GM21737 (cell line): ENCODE results near the gene NELFB.

Experiments used
- ATAC-seq: cut with Tn5 transposase; IDR thresholded peaks from one replicate; pipeline ENCODE4 v1.9.1; 2021; ENCODE audit warnings: mild to moderate bottlenecking, moderate library complexity; ENCODE audit not compliant: unreplicated experiment

NELFB gene

DNA sequence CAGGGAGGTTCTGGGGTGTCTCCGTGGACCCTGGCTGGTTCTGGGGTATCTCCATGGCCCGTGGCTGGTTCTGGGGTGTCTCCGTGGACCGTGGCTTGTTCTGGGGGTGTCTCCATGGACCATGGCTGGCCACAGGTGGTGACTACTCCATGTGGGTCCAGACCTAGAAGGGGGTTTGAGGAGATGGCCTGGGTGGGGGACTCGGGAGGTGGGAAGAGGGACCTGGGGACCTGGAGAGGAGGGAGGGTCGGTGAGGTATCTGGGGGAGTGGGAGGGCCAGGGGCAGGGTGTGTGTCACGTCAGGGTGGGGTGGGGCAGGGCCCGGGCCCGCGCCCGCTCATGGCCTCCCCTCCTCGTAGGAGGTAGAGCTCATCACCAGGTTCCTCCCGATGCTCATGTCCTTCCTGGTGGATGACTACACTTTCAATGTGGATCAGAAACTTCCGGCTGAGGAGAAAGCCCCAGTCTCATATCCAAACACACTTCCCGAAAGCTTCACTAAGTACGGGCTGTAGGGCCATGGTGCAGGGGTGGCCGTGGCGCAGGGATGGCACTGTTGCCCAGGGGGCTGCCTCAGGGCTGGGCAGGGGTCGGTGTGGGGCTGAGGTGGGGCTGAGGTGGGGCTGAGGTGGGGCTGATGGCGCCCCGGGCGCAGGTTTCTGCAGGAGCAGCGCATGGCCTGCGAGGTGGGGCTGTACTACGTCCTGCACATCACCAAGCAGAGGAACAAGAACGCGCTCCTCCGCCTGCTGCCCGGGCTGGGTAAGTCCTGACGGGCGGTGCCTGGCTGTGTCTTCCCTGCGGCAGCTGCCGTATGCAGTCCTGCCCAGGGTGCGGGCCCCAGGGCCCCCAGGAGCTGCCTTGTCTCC is 11.7 kb downstream of the NELFB start:
- ATAC-seq: no peak

DNA sequence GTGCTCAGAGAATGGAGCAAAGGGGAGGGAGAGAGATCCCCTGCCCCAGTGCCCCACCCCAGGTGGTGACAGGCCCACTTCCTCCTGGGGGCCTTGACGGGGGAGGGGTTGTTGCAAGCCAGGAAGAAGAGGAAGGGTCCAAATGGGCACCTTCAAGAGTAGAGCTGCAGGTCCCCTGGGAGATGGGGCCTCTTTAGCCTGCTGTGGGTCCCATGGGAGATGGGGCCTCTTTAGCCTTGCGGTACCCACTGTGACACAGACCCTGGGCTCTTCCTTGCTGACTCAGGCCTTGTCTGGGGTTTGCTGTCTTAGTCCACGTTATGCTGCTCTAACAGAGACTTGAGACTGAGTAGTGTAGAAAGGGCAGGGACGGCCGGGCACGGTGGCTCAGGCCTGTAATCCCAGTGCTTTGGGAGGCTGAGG is 12.8 kb downstream of the NELFB start:
- no peak for ATAC-seq

DNA sequence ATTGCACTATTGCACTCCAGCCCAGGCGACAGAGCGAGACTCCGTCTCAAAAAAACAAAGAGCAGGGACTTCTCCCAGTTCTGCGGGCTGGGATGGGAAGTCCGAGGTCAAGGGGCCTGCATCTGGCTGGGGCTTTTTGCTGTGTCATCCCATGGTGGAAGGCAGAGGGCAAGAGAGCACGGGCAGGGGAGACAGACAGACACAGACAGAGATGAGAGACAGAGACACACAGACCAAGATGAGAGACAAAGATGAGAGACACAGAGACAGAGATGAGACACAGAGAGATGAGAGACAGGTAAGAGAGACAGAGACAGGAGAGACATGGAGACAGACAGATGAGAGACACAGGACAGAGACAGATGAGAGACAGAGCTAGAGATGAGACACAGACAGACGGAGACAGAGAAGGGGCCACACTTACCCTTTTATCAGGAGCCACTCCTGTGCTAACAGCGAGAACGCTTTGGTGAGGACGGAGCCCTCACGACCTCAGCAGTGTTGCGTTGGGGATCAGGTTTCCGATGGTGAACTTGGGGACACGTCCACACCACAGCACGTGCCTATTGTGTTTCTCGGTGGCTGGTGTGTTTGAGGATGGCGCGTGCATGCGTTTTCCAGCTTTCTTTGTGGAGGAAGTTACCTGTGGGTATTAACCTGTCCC is 13.5 kb downstream of the NELFB start:
- no peak for ATAC-seq

DNA sequence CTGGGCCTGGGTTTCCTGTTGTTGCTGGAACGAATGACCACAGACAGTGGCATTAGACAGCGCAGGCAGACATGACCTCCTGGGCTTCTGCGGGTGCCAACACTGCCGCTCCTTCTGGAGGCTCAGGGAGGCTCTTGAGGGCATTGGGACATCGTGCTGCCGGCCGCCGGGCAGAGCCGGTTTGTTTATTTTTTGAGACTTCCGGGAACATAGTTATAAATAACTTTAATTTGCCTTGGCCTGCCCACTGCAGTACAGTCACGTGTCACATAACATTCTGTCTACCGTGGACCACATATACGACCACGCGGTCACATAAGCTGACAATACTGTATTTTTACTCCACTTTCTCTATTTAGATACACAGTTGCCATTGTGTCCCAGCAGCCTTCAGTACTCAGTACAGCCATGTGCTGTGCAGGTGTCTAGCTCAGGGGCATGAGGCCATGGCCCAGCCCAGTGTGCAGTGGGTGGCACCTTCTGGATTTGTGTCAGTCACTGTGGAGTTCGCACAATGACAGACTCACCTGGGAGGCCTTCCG is 14.2 kb downstream of the NELFB start:
- ATAC-seq: no peak

DNA sequence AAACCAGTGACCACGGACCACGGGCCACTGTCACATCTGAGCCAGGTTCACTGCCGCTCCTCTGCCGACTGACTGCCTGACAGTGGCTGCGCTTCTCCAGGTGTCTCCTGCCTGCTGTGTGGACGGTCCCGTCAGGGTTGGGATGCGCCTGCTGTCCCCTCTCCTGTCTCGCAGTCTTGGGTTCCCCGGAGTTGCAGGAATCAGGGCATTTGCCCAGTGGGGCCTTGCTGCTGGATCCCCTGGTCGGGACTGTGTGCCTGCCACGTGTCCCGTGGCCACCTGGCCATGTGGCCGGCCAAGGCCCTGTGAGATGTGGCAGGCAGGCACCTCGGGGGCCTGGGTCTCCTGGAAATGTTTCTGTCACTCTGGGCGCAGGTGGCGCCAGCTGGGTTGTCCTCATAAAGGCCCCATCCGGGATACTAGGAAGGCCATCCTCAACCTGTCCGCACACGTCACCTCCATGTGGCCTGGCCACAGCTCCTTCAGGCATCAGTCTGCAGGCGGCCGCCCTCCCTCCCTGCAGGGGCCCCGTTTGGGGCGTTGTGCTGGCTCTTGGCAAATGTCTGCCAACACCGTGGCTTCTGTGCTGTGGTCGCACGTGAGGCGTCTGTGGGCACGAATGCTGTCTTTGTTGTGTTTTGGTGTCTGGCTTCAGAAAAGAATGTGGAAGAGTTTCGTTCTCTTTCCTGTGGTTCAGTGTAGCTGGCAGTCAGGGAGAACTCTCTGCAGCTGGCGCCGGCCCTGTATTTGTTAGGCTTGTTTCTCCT is 16.0 kb downstream of the NELFB start:
- no peak for ATAC-seq

DNA sequence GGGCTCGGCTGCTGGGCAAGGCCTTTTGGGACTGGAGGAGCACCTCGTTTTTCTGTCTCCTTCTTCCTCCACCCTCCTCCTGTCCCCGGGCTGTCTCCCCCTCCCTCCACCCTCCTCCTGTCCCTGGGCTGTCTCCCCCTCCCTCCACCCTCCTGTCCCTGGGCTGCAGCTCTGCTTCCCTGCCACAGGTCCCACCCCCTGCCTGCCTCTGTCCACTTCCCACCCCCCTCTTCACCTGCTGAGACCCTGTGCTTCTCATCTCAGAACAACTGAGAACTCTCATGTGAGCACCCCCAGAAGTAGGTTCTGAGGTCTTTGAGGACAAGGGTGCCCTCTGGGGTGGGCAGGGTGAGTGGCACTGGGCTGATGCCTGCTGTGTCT is 16.6 kb downstream of the NELFB start:
- no peak for ATAC-seq

DNA sequence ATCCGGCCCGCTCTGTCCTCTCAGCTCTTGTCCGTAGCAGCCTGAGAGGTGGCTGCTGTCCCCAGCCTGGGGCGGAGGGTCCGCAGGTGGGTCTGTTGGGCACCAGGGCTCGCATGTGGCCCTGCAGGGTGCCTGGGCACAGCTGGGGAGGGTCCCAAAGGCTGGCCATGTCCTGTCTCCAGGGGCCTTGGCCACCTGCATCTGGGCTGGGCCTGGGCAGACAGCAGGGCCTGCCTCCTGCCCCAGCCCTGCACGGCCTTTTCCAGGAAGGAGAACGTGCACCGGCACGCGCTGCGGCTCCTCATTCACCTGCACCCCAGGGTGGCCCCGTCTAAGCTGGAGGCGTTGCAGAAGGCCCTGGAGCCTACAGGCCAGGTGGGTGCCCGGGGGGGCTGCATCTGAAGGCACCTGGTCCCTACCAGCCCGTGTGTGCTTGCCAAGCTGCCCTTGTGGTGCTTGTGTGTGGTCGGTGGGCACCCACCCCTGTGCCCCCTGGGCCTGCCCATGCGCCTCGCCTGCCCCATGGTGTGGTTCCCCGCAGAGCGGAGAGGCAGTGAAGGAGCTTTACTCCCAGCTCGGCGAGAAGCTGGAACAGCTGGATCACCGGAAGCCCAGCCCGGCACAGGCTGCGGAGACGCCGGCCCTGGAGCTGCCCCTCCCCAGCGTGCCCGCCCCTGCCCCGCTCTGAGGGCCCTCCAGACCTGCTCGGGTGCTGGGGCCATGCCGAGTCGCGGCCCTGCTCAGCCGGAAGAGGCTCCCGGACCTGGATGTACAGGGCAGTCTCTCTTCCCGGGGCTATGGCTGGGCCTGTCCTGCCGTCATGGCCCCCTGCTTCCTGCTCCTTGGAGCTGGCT is 17.3 kb downstream of the NELFB start:
- no peak for ATAC-seq

DNA sequence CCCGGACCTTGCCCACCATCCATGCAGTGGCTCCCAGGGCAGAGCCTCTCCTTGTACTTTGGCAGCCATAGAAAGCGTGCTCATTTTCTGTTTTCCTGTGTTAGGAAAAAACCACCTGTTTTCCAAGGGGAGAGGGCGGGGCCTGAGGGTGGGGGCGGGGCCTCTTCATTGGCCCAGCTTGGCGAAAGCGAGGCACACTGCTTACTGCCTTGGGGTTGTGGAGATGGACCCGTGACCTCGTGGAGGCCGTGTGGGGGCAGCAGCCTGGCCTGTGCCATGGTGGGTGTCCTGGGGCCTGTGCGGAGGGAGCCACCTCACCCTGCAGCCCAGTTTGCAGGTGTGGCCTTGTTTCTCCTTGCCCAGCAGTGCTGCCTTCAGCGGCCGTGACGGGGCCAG is 18.0 kb downstream of the NELFB start:
- ATAC-seq: no peak

DNA sequence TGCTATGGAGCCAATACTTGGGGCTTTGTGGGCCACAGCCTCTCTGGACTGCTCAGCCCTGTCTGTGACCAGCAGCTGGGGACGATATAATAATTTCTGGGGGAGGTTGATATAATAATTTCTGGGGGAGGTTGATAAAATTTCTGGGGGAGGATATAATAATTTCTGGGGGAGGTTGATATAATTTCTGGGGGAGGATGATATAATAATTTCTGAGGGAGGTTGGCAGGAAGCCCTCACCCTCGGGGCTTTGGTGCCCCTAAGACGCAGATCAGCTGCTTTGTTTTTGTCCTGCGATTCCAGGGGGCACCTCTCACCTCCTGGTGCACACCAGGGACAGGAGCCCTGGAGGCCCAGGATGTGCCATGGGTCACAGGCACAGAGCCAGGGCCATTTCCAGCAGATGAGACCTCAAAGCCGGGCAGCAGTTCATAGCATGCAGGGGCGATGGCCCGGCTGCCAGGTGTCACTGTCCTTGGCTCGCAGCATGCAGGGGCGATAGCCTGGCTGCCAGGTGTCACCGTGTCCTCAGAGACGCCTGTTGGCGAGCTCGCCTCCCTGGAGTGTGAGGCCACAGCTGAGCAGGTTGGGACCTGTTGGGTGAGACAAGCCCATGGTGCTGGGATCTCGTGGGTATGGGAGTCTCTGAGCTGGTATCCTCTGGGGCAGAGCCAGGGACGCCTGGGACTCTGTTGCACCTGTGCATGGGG is 18.6 kb downstream of the NELFB start:
- ATAC-seq: no peak

DNA sequence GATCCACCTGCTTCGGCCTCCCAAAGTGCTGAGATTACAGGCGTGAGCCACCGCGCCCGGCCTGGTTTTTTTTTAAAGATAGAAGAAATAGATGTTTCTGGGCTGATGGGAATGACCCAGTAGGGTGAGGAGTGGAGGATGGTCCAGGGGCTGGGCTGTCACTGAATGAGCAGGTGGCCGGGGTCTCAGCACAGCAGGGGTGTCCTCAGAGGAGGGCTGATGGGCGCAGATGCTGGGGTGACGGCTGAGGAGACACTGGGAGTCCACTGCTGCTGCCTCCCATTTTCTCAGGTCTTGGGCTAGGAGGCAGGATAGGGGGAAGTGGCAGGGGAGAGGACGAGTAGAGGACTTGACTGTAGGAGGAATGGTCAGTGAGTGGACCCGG is 20.1 kb downstream of the NELFB start:
- ATAC-seq: no peak

DNA sequence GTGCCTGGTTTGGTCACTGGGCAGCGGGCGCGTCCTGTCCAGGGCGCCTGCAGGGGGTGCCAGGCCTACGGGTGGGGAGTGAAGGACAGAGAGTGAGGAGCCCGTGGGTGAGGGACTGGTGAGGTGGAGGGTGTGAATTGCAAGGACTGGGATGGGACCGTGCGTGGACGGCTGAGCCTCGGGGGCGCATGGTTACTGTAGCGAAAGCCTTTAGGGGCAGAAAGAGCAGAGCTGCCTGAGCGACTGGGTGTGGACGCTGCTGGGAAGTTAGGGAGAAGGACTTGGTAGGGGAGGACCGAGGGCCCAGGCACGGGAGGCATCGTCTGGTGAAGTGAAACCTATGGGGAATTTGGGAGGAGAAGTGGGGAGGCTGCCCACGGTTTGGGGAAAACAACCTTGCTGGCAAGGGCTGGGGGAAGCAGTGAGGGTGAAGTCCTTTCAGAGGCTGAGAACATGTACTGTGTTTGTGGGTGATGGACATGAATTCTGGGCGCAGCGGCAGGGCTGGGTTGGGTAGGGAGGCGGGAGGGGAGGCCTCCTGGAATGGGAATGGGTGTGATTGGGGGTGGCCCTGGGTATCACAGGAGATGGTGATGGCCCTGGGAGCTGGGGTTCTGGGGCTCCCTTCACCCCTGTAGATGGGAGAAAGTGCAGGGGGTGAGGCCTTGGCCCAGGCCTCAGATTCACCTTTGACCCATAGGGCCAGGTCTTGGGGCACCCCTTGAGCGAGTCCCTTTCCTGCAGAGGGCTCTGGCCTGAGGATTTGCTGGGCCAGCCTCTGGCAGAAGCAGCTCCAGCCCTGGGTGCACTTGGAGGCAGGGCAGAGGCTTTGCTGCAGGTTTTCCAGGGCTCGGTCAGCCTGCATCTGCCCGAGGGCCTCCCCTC is 20.7 kb downstream of the NELFB start:
- no peak for ATAC-seq

DNA sequence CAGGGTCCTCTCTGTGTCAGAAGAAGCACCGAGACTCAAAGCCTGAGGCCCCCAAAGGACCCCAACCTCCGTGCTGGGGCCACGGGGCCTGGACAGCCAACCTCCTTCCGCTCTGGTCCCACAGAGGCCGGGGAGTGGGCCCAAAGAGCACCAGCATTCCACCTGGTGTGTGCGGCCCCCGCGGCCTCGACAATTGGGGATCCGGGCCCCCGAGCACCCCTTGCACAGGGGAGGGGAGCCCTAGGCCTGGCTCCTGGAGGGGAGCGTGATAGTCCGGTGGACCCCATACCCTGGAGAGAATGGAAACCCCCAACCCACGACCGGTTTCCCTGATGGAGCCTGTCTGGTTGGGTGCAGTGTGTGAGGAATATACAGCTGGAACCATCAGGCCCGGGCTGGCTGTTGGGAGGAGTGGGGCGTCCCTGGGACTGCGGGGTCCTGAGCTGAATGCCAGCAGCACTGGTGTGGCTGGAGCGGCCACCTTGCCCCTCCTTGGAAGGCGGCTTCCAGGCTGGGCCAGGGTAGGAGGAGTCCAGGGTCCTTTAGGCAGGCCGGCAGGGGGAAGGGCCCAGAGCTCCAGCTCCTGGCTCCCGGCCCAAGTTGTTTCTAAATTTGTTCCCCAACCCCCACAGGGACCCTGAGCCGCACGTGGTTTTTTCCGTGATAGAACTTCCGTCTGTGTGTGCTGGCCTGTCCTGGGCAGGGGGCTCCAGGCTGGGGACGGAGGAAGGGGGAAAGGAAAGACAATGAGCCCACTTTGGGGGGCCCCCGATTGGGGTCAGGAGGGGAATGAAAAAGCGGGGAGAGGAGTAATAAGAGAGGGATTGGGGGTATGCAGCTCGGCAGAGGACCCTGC is 21.6 kb downstream of the NELFB start:
- ATAC-seq: no peak

DNA sequence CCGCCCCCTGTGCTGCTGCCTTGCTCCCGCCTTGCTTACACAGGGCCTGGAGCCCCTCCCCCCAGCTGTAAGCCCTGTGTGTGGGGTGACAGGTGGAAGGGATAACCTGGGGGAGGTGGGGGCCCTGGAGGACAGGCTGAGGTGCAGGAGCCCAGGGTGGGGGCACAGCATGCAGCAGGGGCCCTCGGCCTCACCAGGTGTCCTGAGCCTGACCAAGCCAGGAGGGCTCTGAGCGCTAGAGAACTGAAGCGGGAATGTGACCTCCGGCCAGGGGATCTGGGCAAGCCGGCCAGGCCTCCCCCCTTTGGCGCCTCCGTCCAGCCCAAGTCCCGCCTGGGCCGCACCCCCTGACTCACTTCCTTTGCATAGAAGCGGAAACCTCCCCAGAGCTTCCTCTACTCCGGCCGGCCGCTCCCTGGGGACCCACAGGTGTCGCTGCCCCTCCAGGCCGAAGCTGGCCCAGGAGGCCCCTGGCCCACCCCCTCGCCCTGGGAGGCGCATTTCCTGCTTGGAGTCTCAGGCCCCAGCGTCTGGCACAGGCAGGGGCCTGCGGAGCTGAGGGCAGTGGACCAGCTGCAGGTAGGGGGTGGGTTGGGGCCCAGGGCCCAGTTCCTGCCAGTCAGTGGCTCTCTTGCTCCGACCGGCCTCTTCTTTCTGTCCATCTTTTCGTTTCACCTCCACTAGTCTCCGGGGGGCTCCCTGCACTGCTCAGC is 22.4 kb downstream of the NELFB start, which contains the start of gene TOR4A:
TOR4A (plus strand) TSS at position 398 of the 713 bp plus-strand sequence. CDS start 964 bp downstream, outside the sequence.
- ATAC-seq: peak; percentile 61

DNA sequence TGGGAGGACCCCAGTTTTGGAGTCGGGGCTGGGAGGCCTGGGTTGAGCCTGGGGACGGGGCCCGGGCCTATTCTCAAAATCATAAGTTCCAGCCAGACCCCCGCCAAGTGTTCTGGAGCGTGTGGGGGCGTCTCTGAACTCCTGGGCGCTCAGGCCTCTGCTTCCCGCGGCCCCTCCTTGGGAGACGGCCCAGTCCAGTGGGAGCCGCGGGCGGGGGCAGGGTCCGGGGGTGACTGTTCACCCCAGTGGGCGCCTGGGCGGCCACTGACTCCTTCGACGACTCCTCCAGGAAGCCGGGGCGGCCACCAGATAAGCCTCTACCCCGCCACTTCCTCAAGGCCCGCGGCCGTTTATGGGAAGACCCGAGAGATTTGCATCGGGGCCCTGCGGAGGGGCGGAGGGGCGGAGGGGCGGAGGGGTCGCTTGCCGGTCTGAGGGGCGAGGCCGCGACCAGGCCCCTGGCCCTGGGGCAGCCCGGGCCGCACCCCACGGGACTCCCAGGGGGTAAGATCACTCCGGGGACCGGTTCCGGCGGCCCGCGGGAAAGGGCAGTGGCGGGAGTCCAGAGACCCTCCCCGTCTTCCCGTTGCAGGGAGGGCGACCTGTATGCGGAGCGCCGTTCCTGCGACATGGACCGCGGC is 23.1 kb downstream of the NELFB start:
- ATAC-seq: no peak

DNA sequence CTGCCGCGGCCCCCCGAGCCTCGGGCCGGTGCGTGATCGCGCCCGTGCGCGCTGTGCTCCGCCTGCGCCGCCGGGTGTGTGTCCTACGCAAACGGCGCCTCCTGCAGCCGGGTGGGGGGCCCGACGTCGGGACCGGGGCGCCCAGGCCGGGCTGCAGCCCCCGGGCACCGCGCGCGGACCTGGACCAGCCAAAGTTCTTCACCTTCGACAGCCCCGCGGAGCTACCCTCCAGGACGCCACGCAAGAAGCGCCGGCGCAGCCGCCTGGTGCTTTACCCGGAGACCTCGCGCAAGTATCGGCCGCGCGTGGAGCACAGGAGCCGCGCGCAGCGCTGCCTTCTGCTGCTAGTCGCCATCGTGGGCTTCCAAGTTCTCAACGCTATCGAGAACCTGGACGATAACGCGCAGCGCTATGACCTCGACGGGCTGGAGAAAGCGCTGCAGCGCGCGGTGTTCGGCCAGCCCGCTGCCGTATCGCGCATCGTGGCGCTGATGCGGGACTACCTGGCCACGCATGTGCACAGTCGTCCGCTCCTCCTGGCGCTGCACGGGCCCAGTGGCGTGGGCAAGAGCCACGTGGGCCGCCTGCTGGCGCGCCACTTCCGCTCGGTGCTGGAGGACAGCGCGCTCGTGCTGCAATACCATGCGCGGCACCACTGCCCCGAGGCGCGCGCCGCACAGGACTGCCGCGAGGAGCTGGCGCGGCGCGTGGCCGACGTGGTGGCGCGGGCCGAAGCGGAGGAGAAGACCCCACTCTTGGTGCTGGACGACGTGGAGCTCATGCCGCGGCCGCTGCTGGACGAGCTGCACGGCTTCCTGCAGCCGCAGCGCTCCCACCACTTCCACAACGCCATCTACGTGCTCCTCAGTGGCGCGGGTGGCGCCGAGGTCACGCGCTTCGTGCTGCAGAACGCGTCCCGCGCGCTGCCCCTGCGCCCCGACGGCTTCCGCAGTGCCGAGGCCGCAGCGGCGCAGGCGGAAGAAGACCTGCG is 23.9 kb downstream of the NELFB start:
- ATAC-seq: no peak
